ENCODE data around the gene PCDHAC1. TPM values are rescaled to one million over a fixed set of nuclear protein-coding genes. Genes with fewer than 3 reads are reported as not detected.

Gene PCDHAC1
- total RNA-seq, 1 donor from 2014 or later: 25.2 TPM

DNA sequence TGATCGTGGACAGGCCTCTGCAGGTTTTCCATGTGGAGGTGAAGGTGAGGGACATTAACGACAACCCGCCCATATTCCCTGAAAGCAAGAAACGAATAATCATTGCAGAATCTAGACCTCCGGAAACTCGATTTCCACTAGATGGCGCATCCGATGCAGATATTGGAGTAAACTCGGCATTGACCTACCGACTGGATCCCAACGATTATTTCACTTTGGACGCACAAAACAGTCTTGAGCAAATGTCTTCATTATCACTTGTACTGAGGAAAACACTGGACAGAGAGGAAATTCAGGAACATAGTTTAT lies 43.6 kb upstream of the PCDHAC1 start:
- DNase-seq: no peak
- H3K27me3 Mint-ChIP-seq (ENCODE audit: unreplicated experiment): no peaks in the 10 kb centered on the region
- peak overlapping the region; percentile 47 for H3K4me3 Mint-ChIP-seq (ENCODE audit: unreplicated experiment)
- no peaks in the 10 kb centered on the region for H3K4me1 Mint-ChIP-seq (ENCODE audit: low read depth, unreplicated experiment)
- H3K9me3 Mint-ChIP-seq (ENCODE audit: unreplicated experiment): peaks cover 3% of the 10 kb centered on the region
- H3K27ac Mint-ChIP-seq (ENCODE audit: unreplicated experiment): no peak overlapping the region
- H3K36me3 Mint-ChIP-seq (ENCODE audit: unreplicated experiment): peaks cover 34% of the 10 kb centered on the region
- no peak for TF ChIP-seq CTCF (IDR thresholded peaks at IDR 0.05; ENCODE audit: partially characterized antibody, unreplicated experiment)

GRCh38 chr5:140883373-140883772 lies 42.7 kb upstream of the PCDHAC1 start:
- H3K4me3 Mint-ChIP-seq (ENCODE audit: unreplicated experiment): no peak overlapping the region
- H3K9me3 Mint-ChIP-seq (ENCODE audit: unreplicated experiment): peaks cover 3% of the 10 kb centered on the region
- H3K4me1 Mint-ChIP-seq (ENCODE audit: low read depth, unreplicated experiment): no peaks in the 10 kb centered on the region
- no peak for DNase-seq
- H3K27me3 Mint-ChIP-seq (ENCODE audit: unreplicated experiment): no peaks in the 10 kb centered on the region
- TF ChIP-seq CTCF (IDR thresholded peaks at IDR 0.05; ENCODE audit: partially characterized antibody, unreplicated experiment): no peak
- peaks cover 32% of the 10 kb centered on the region for H3K36me3 Mint-ChIP-seq (ENCODE audit: unreplicated experiment)
- H3K27ac Mint-ChIP-seq (ENCODE audit: unreplicated experiment): no peak overlapping the region

DNA sequence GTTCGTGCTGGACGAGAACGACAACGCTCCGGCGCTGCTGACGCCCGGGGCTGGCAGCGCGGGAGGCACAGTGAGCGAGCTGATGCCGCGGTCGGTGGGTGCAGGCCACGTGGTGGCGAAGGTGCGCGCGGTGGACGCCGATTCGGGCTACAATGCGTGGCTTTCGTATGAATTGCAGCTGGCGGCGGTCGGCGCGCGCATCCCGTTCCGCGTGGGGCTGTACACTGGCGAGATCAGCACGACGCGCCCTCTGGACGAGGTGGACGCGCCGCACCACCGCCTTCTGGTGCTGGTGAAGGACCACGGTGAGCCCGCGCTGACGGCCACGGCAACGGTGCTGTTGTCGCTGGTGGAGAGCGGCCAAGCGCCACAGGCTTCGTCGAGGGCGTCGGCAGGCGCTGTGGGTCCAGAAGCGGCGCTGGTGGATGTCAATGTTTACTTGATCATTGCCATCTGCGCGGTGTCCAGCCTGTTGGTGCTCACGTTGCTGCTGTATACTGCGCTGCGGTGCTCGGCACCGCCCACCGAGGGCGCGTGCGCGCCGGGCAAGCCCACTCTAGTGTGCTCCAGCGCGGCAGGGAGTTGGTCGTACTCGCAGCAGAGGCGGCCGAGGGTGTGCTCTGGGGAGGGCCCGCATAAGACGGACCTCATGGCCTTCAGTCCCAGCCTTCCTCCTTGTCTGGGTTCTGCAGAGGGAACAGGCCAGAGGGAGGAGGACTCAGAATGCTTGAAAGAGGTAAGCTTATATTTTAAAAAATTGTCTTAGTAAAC lies 42.0 kb upstream of the PCDHAC1 start:
- peaks cover 3% of the 10 kb centered on the region for H3K9me3 Mint-ChIP-seq (ENCODE audit: unreplicated experiment)
- no peak overlapping the region for H3K27ac Mint-ChIP-seq (ENCODE audit: unreplicated experiment)
- no peaks in the 10 kb centered on the region for H3K4me1 Mint-ChIP-seq (ENCODE audit: low read depth, unreplicated experiment)
- DNase-seq: no peak
- peaks cover 27% of the 10 kb centered on the region for H3K36me3 Mint-ChIP-seq (ENCODE audit: unreplicated experiment)
- no peaks in the 10 kb centered on the region for H3K27me3 Mint-ChIP-seq (ENCODE audit: unreplicated experiment)
- no peak for TF ChIP-seq CTCF (IDR thresholded peaks at IDR 0.05; ENCODE audit: partially characterized antibody, unreplicated experiment)
- no peak overlapping the region for H3K4me3 Mint-ChIP-seq (ENCODE audit: unreplicated experiment)

- Mint-ChIP-seq H3K27ac (ENCODE audit: unreplicated experiment) (no peak overlapping the region), H3K36me3 (ENCODE audit: unreplicated experiment) (peaks cover 29% of the 10 kb centered on the region), H3K27me3 (ENCODE audit: unreplicated experiment) (no peaks in the 10 kb centered on the region), H3K4me1 (ENCODE audit: low read depth, unreplicated experiment) (no peaks in the 10 kb centered on the region), H3K9me3 (ENCODE audit: unreplicated experiment) (no peaks in the 10 kb centered on the region), H3K4me3 (ENCODE audit: unreplicated experiment) (no peak overlapping the region)
- DNase-seq: no peak
- TF ChIP-seq CTCF (IDR thresholded peaks at IDR 0.05; ENCODE audit: partially characterized antibody, unreplicated experiment): no peak
These were observed 9.8 kb upstream of the PCDHAC1 start for GRCh38 chr5:140916325-140916724.

- Mint-ChIP-seq H3K9me3 (ENCODE audit: unreplicated experiment) (peaks cover 9% of the 10 kb centered on the region), H3K27ac (ENCODE audit: unreplicated experiment) (no peak overlapping the region), H3K4me1 (ENCODE audit: low read depth, unreplicated experiment) (peaks cover 5% of the 10 kb centered on the region), H3K36me3 (ENCODE audit: unreplicated experiment) (no peaks in the 10 kb centered on the region), H3K27me3 (ENCODE audit: unreplicated experiment) (peaks cover 4% of the 10 kb centered on the region), H3K4me3 (ENCODE audit: unreplicated experiment) (no peak overlapping the region)
- DNase-seq: no peak
- no peak for TF ChIP-seq CTCF (IDR thresholded peaks at IDR 0.05; ENCODE audit: partially characterized antibody, unreplicated experiment)
These were observed 2.5 kb upstream of the PCDHAC1 start for GRCh38 chr5:140923601-140924000.
